ENCODE data around the gene STX1B.

The STX1B gene

GRCh38 chr16:30991052-30991451 is 19.4 kb downstream of the STX1B start:
- no peak overlapping the region for H3K4ac ChIP-seq (ENCODE audit: low read depth, low read length)
- H3K36me3 ChIP-seq (ENCODE audit: control insufficient read depth in 1 of 2, insufficient read depth in 2 of 2, low read length in 2 of 2) = peaks cover under 1 to 3% of the 10 kb centered on the region in 2 experiments
- no peak overlapping the region for H3K9ac ChIP-seq (ENCODE audit: low read length)
- H3K9me3 ChIP-seq (ENCODE audit: insufficient read depth, low read depth, low read length) = peaks cover 5% of the 10 kb centered on the region
- no peak overlapping the region for H4K8ac ChIP-seq (ENCODE audit: low read depth, low read length)
- H3K27ac ChIP-seq (ENCODE audit: low read depth, low read length) = no peak overlapping the region
- H3K14ac ChIP-seq (ENCODE audit: low read length) = no peak overlapping the region
- no peak overlapping the region for H3K18ac ChIP-seq (ENCODE audit: low read length)
- H3K79me1 ChIP-seq (ENCODE audit: low read length) = no peaks in the 10 kb centered on the region
- H3K23ac ChIP-seq (ENCODE audit: low read length) = no peak overlapping the region
- no peak overlapping the region for H2BK120ac ChIP-seq (ENCODE audit: insufficient read depth, low read length, poor library complexity)
- H3K4me1 ChIP-seq (ENCODE audit: control insufficient read depth in 1 of 2, insufficient read depth in 2 of 2, low read length in 2 of 2) = no peaks in the 10 kb centered on the region
- no peak overlapping the region for H2AFZ ChIP-seq (ENCODE audit: insufficient read depth, low read length, poor library complexity)
- no peaks in the 10 kb centered on the region for H3K27me3 ChIP-seq (ENCODE audit: insufficient read depth, low read length)
- H4K12ac ChIP-seq (ENCODE audit: low read depth, low read length) = no peak overlapping the region
- H3K4me3 ChIP-seq (ENCODE audit: low read depth, low read length) = no peak overlapping the region
- H2AK5ac ChIP-seq (ENCODE audit: low read length) = no peak overlapping the region
- H3K4me2 ChIP-seq (ENCODE audit: low read length) = no peak overlapping the region
- no peak overlapping the region for H2BK12ac ChIP-seq (ENCODE audit: low read length)
- WGBS (ENCODE audit: extremely low coverage, insufficient coverage, insufficient read length) = no CpG with 5 or more reads among the region's 8 CpGs
- H3K79me2 ChIP-seq (ENCODE audit: control insufficient read depth, insufficient read depth, low read length, poor library complexity) = no peaks in the 10 kb centered on the region
- no peak overlapping the region for H4K91ac ChIP-seq (ENCODE audit: low read depth, low read length)
- DNase-seq = no peak
- no peak overlapping the region for H2BK5ac ChIP-seq (ENCODE audit: low read depth, low read length, poor library complexity)

GRCh38 chr16:30990105-30990504 is 20.3 kb downstream of the STX1B start:
- Histone ChIP-seq H4K8ac (ENCODE audit: low read depth, low read length) (no peak overlapping the region), H3K9ac (ENCODE audit: low read length) (no peak overlapping the region), H3K4ac (ENCODE audit: low read depth, low read length) (no peak overlapping the region), H3K79me1 (ENCODE audit: low read length) (no peaks in the 10 kb centered on the region), H3K9me3 (ENCODE audit: insufficient read depth, low read depth, low read length) (peaks cover 5% of the 10 kb centered on the region), H4K91ac (ENCODE audit: low read depth, low read length) (no peak overlapping the region), H3K27me3 (ENCODE audit: insufficient read depth, low read length) (no peaks in the 10 kb centered on the region), H2BK120ac (ENCODE audit: insufficient read depth, low read length, poor library complexity) (no peak overlapping the region), H3K23ac (ENCODE audit: low read length) (no peak overlapping the region), H4K12ac (ENCODE audit: low read depth, low read length) (no peak overlapping the region), H3K4me1 (ENCODE audit: control insufficient read depth in 1 of 2, insufficient read depth in 2 of 2, low read length in 2 of 2) (no peaks in the 10 kb centered on the region), H2BK12ac (ENCODE audit: low read length) (no peak overlapping the region), H2AFZ (ENCODE audit: insufficient read depth, low read length, poor library complexity) (no peak overlapping the region), H3K36me3 (ENCODE audit: control insufficient read depth in 1 of 2, insufficient read depth in 2 of 2, low read length in 2 of 2) (peaks cover 2 to 5% of the 10 kb centered on the region in 2 experiments), H3K18ac (ENCODE audit: low read length) (no peak overlapping the region), H2BK5ac (ENCODE audit: low read depth, low read length, poor library complexity) (no peak overlapping the region), H3K14ac (ENCODE audit: low read length) (no peak overlapping the region), H3K79me2 (ENCODE audit: control insufficient read depth, insufficient read depth, low read length, poor library complexity) (no peaks in the 10 kb centered on the region), H3K4me2 (ENCODE audit: low read length) (no peak overlapping the region), H2AK5ac (ENCODE audit: low read length) (no peak overlapping the region), H3K4me3 (ENCODE audit: low read depth, low read length) (no peak overlapping the region), H3K27ac (ENCODE audit: low read depth, low read length) (no peak overlapping the region)
- DNase-seq = no peak
- no CpG with 5 or more reads among the region's 12 CpGs for WGBS (ENCODE audit: extremely low coverage, insufficient coverage, insufficient read length)

GRCh38 chr16:30989469-30990047 is 20.9 kb downstream of the STX1B start:
- WGBS (ENCODE audit: extremely low coverage, insufficient coverage, insufficient read length) = no CpG with 5 or more reads among the region's 23 CpGs
- Histone ChIP-seq H2AFZ (ENCODE audit: insufficient read depth, low read length, poor library complexity) (no peak overlapping the region), H3K4me1 (ENCODE audit: control insufficient read depth in 1 of 2, insufficient read depth in 2 of 2, low read length in 2 of 2) (no peaks in the 10 kb centered on the region), H4K8ac (ENCODE audit: low read depth, low read length) (no peak overlapping the region), H3K14ac (ENCODE audit: low read length) (no peak overlapping the region), H2BK120ac (ENCODE audit: insufficient read depth, low read length, poor library complexity) (no peak overlapping the region), H3K4me3 (ENCODE audit: low read depth, low read length) (no peak overlapping the region), H3K27me3 (ENCODE audit: insufficient read depth, low read length) (no peaks in the 10 kb centered on the region), H3K18ac (ENCODE audit: low read length) (no peak overlapping the region), H2BK5ac (ENCODE audit: low read depth, low read length, poor library complexity) (no peak overlapping the region), H3K79me2 (ENCODE audit: control insufficient read depth, insufficient read depth, low read length, poor library complexity) (no peaks in the 10 kb centered on the region), H3K4ac (ENCODE audit: low read depth, low read length) (no peak overlapping the region), H4K91ac (ENCODE audit: low read depth, low read length) (no peak overlapping the region), H3K79me1 (ENCODE audit: low read length) (no peaks in the 10 kb centered on the region), H2AK5ac (ENCODE audit: low read length) (no peak overlapping the region), H3K23ac (ENCODE audit: low read length) (no peak overlapping the region), H3K27ac (ENCODE audit: low read depth, low read length) (no peak overlapping the region), H4K12ac (ENCODE audit: low read depth, low read length) (no peak overlapping the region), H3K9me3 (ENCODE audit: insufficient read depth, low read depth, low read length) (peaks cover 5% of the 10 kb centered on the region), H2BK12ac (ENCODE audit: low read length) (no peak overlapping the region), H3K4me2 (ENCODE audit: low read length) (no peak overlapping the region), H3K36me3 (ENCODE audit: control insufficient read depth in 1 of 2, insufficient read depth in 2 of 2, low read length in 2 of 2) (peaks cover 2 to 7% of the 10 kb centered on the region in 2 experiments), H3K9ac (ENCODE audit: low read length) (no peak overlapping the region)
- DNase-seq = no peak

- no peak overlapping the region for H3K4me3 ChIP-seq (ENCODE audit: low read depth, low read length)
- H2BK120ac ChIP-seq (ENCODE audit: insufficient read depth, low read length, poor library complexity) = no peak overlapping the region
- H3K27ac ChIP-seq (ENCODE audit: low read depth, low read length) = no peak overlapping the region
- no peak overlapping the region for H4K91ac ChIP-seq (ENCODE audit: low read depth, low read length)
- H3K27me3 ChIP-seq (ENCODE audit: insufficient read depth, low read length) = no peaks in the 10 kb centered on the region
- no peak overlapping the region for H4K12ac ChIP-seq (ENCODE audit: low read depth, low read length)
- no peaks in the 10 kb centered on the region for H3K79me1 ChIP-seq (ENCODE audit: low read length)
- H4K8ac ChIP-seq (ENCODE audit: low read depth, low read length) = no peak overlapping the region
- no peak overlapping the region for H3K4ac ChIP-seq (ENCODE audit: low read depth, low read length)
- H3K9ac ChIP-seq (ENCODE audit: low read length) = no peak overlapping the region
- H3K18ac ChIP-seq (ENCODE audit: low read length) = no peak overlapping the region
- no peak overlapping the region for H2AK5ac ChIP-seq (ENCODE audit: low read length)
- no peak overlapping the region for H3K4me2 ChIP-seq (ENCODE audit: low read length)
- no peaks in the 10 kb centered on the region for H3K79me2 ChIP-seq (ENCODE audit: control insufficient read depth, insufficient read depth, low read length, poor library complexity)
- no peaks in the 10 kb centered on the region for H3K4me1 ChIP-seq (ENCODE audit: control insufficient read depth in 1 of 2, insufficient read depth in 2 of 2, low read length in 2 of 2)
- H3K36me3 ChIP-seq (ENCODE audit: control insufficient read depth in 1 of 2, insufficient read depth in 2 of 2, low read length in 2 of 2) = peaks cover 20 to 24% of the 10 kb centered on the region in 2 experiments
- DNase-seq = no peak
- H2BK5ac ChIP-seq (ENCODE audit: low read depth, low read length, poor library complexity) = no peak overlapping the region
- H2BK12ac ChIP-seq (ENCODE audit: low read length) = no peak overlapping the region
- peaks cover 5% of the 10 kb centered on the region for H3K9me3 ChIP-seq (ENCODE audit: insufficient read depth, low read depth, low read length)
- WGBS (ENCODE audit: extremely low coverage, insufficient coverage, insufficient read length) = no CpG with 5 or more reads among the region's 30 CpGs
- no peak overlapping the region for H3K23ac ChIP-seq (ENCODE audit: low read length)
- H3K14ac ChIP-seq (ENCODE audit: low read length) = no peak overlapping the region
- no peak overlapping the region for H2AFZ ChIP-seq (ENCODE audit: insufficient read depth, low read length, poor library complexity)
These were observed 22.8 kb downstream of the STX1B start for GRCh38 chr16:30987581-30988190.
